IMR-90 (cell line): Measurements from ENCODE around the gene SYT2. TPM values are rescaled to one million over a fixed set of nuclear protein-coding genes. Genes with fewer than 3 reads are reported as not detected.

Experiments used
- ATAC-seq: fragments of 200-7000 bp; cut with Tn5 transposase; 2 replicates; pipeline ENCODE4 v1.9.1; 2020; ENCODE audit warnings: low read depth, mild to moderate bottlenecking, moderate library complexity
- BruUV-seq: library from RNA; stranded (reverse); fragments of 400-500 nt; replicated peaks from 2 replicates; lab custom pipeline; 2021; lab: Mats Ljungman, UMichigan
- CTCF ChIA-PET: fragments of 300-600 bp; formaldehyde crosslinking; extraction: SDS; loops from one replicate; lab custom pipeline; 2021; ENCODE audit warnings: antibody characterized with exemption; lab: Yijun Ruan, JAX
- POLR2A ChIA-PET: fragments of 300-600 bp; sonication (Branson Sonifier 250); formaldehyde crosslinking; loops from one replicate; lab custom pipeline; 2022; ENCODE audit warnings: antibody characterized with exemption; ENCODE audit not compliant: unreplicated experiment; lab: Charles Lee
- DNase-seq: peaks from one replicate; pipeline ENCODE4 v3.0.0; 2013
- H2AFZ ChIP-seq: replicated peaks from 2 replicates; pipeline ENCODE3; 2013; ENCODE audit warnings: low read length, mild to moderate bottlenecking; ENCODE audit not compliant: poor library complexity
- H2AK5ac ChIP-seq: 2 replicates; pipeline ENCODE4 v1.6.1; 2013; ENCODE audit warnings: low read depth, low read length, inconsistent platforms
- H2AK9ac ChIP-seq: replicated peaks from 2 replicates; pipeline ENCODE3; 2013; ENCODE audit warnings: mild to moderate bottlenecking, low read depth, low read length, moderate library complexity; ENCODE audit not compliant: poor library complexity
- H2BK120ac ChIP-seq: 2 replicates; pipeline ENCODE4 v1.6.1; 2013; ENCODE audit warnings: low read depth, low read length, inconsistent platforms
- H2BK15ac ChIP-seq: 3 replicates; pipeline ENCODE4 v1.6.1; 2013; ENCODE audit warnings: low read depth, low read length, inconsistent platforms
- H2BK20ac ChIP-seq: 2 replicates; pipeline ENCODE4 v1.6.1; 2013; ENCODE audit warnings: low read depth, mild to moderate bottlenecking, inconsistent platforms, low read length, moderate library complexity
- H2BK5ac ChIP-seq: 2 replicates; pipeline ENCODE4 v1.6.1; 2013; ENCODE audit warnings: mild to moderate bottlenecking, low read depth, low read length, inconsistent platforms; ENCODE audit not compliant: poor library complexity, severe bottlenecking
- H3K14ac ChIP-seq: replicated peaks from 2 replicates; pipeline ENCODE4 v1.6.1; 2013; ENCODE audit warnings: low read depth, low read length, inconsistent platforms
- H3K18ac ChIP-seq: 2 replicates; pipeline ENCODE4 v1.6.1; 2013; ENCODE audit warnings: low read depth, low read length, control low read depth
- H3K23ac ChIP-seq: 2 replicates; pipeline ENCODE4 v1.6.1; 2013; ENCODE audit warnings: low read depth, low read length, inconsistent platforms
- H3K27ac ChIP-seq: 2 replicates; pipeline ENCODE4 v1.5.1; 2013; ENCODE audit warnings: mild to moderate bottlenecking, control low read depth, low read length; ENCODE audit not compliant: insufficient read depth
- H3K27me3 ChIP-seq: 2 replicates; pipeline ENCODE4 v1.6.1; 2013; ENCODE audit warnings: low read length; ENCODE audit not compliant: control insufficient read depth, insufficient read depth
- H3K36me3 ChIP-seq: 2 replicates; pipeline ENCODE4 v1.6.1; 2013; ENCODE audit warnings: low read length, mixed read lengths; ENCODE audit not compliant: control insufficient read depth, insufficient read depth
- H3K4ac ChIP-seq: 2 replicates; pipeline ENCODE4 v1.6.1; 2013; ENCODE audit warnings: low read depth, low read length, inconsistent platforms
- H3K4me1 ChIP-seq: 2 replicates; pipeline ENCODE4 v1.6.1; 2013; ENCODE audit warnings: low read length, mixed read lengths; ENCODE audit not compliant: control insufficient read depth, insufficient read depth
- H3K4me2 ChIP-seq: 2 replicates; pipeline ENCODE4 v1.6.1; 2013; ENCODE audit warnings: low read depth, mild to moderate bottlenecking, control low read depth, low read length, moderate library complexity
- H3K4me3 ChIP-seq: 2 replicates; pipeline ENCODE4 v1.5.1; 2013; ENCODE audit warnings: low read depth, mild to moderate bottlenecking, control low read depth, low read length, moderate library complexity; ENCODE audit not compliant: insufficient read depth
- H3K56ac ChIP-seq: 2 replicates; pipeline ENCODE4 v1.6.1; 2013; ENCODE audit warnings: low read length, inconsistent platforms; ENCODE audit not compliant: insufficient read depth; ENCODE audit errors: extremely low read depth
- H3K79me1 ChIP-seq, 2 experiments: 2 replicates each; pipeline ENCODE4 v1.6.1; 2013; ENCODE audit warnings: low read length in 2 of 2, inconsistent platforms in 1 of 2, low read depth in 1 of 2
- H3K9ac ChIP-seq: 2 replicates; pipeline ENCODE4 v1.6.1; 2013; ENCODE audit warnings: low read depth, low read length, control low read depth
- H3K9me1 ChIP-seq: 2 replicates; pipeline ENCODE4 v1.6.1; 2013; ENCODE audit warnings: low read length, inconsistent platforms; ENCODE audit not compliant: insufficient read depth
- H3K9me3 ChIP-seq: 2 replicates; pipeline ENCODE4 v1.6.1; 2013; ENCODE audit warnings: low read length; ENCODE audit not compliant: control insufficient read depth, insufficient read depth
- H4K20me1 ChIP-seq: 2 replicates; pipeline ENCODE4 v1.6.1; 2013; ENCODE audit warnings: low read length, inconsistent platforms; ENCODE audit not compliant: insufficient read depth
- H4K5ac ChIP-seq: 2 replicates; pipeline ENCODE4 v1.6.1; 2013; ENCODE audit warnings: mild to moderate bottlenecking, low read depth, low read length, control low read depth
- H4K8ac ChIP-seq, 2 experiments: 2 replicates each; pipeline ENCODE4 v1.6.1; 2013; ENCODE audit warnings: low read depth in 2 of 2, low read length in 2 of 2, control low read depth in 1 of 2, inconsistent platforms in 1 of 2
- H4K91ac ChIP-seq: 2 replicates; pipeline ENCODE4 v1.6.1; 2013; ENCODE audit warnings: low read depth, low read length, inconsistent platforms; ENCODE audit not compliant: insufficient read depth
- BHLHE40 ChIP-seq: fragments of 150-350 bp; IDR thresholded peaks from 2 replicates; pipeline ENCODE4 v1.6.1; 2016; ENCODE audit warnings: mild to moderate bottlenecking, low read depth, low read length
- CEBPB ChIP-seq: IDR thresholded peaks from 2 replicates; pipeline ENCODE4 v1.6.1; 2012; ENCODE audit warnings: low read depth, low read length, improper control_type of control experiment
- CTCF ChIP-seq: conservative IDR thresholded peaks from 2 replicates; pipeline ENCODE4 v1.5.1; 2012; ENCODE audit warnings: mild to moderate bottlenecking, low read depth, low read length, improper control_type of control experiment
- FOS ChIP-seq: fragments of 150-350 bp; IDR thresholded peaks from 2 replicates; pipeline ENCODE4 v1.6.1; 2016; ENCODE audit warnings: low read depth, low read length
- MAZ ChIP-seq: IDR thresholded peaks from 2 replicates; pipeline ENCODE4 v1.6.1; 2012; ENCODE audit warnings: low read depth, mild to moderate bottlenecking, low read length, improper control_type of control experiment, moderate library complexity, borderline replicate concordance
- NFE2L2 ChIP-seq: fragments of 150-350 bp; IDR thresholded peaks from 2 replicates; pipeline ENCODE4 v1.6.1; 2016; ENCODE audit warnings: low read depth, mild to moderate bottlenecking, low read length
- RAD21 ChIP-seq: IDR thresholded peaks from 2 replicates; pipeline ENCODE4 v1.6.1; 2012; ENCODE audit warnings: low read length, improper control_type of control experiment
- RCOR1 ChIP-seq: IDR thresholded peaks from 2 replicates; pipeline ENCODE4 v1.6.1; 2012; ENCODE audit warnings: mild to moderate bottlenecking, low read length, improper control_type of control experiment; ENCODE audit not compliant: insufficient replicate concordance
- RFX5 ChIP-seq: IDR thresholded peaks from 2 replicates; pipeline ENCODE4 v1.8.0; 2012; ENCODE audit warnings: low read depth, mild to moderate bottlenecking, low read length, moderate library complexity
- SMC3 ChIP-seq: fragments of 150-350 bp; IDR thresholded peaks from 2 replicates; pipeline ENCODE4 v1.6.1; 2016; ENCODE audit warnings: low read depth, mild to moderate bottlenecking, antibody characterized with exemption, low read length, moderate library complexity
- WGBS, 2 experiments: methylation state at CpG; one replicate each; pipeline versions ENCODE4 v1.1.5 to v1.1.7; 2013; ENCODE audit warnings: missing lambda C conversion rate in 2 of 2; ENCODE audit not compliant: insufficient read length in 1 of 2; ENCODE audit errors: extremely low coverage in 2 of 2; 5-methylcytosine and 5-hydroxymethylcytosine counted together
- dilution Hi-C: fragments of 300-500 bp; cut with HindIII; formaldehyde crosslinking; loops from one replicate; pipeline ENCODE4 v1.14.3; 2018; ENCODE audit warnings: low sequenced_read_pairs; ENCODE audit not compliant: unreplicated experiment
- in situ Hi-C: fragments of 300-500 bp; cut with MboI; formaldehyde crosslinking; loops from 3 replicates; pipeline ENCODE4 v1.14.3; 2019; ENCODE audit warnings: low sequenced_read_pairs, inconsistent platforms, mixed read lengths
- intact Hi-C: fragments of 100-400 bp; cut with micrococcal nuclease; formaldehyde crosslinking; loops from 2 replicates; pipeline ENCODE4 v1.10.0; 2022
- polyA plus RNA-seq, 3 experiments: library from polyadenylated mRNA; depleted of rRNA; stranded (reverse); fragments of >200 nt; gene quantifications; 2 replicates each; pipeline ENCODE4 v1.2.3, GENCODE V29; 2012; ENCODE audit warnings: low replicate concordance in 1 of 3
- total RNA-seq: library from RNA; depleted of rRNA; stranded (reverse); fragments of >200 nt; gene quantifications from 2 replicates; pipeline ENCODE4 v1.2.3, GENCODE V29; 2012
- TF ChIP-seq, protein P1 (sequence below): fragments of 150-350 bp; IDR thresholded peaks from 2 replicates; pipeline ENCODE4 v1.6.1; 2017; ENCODE audit warnings: mild to moderate bottlenecking, antibody characterized with exemption, low read length, low read depth
- TF ChIP-seq, protein P2 (sequence below): fragments of 150-350 bp; IDR thresholded peaks from 2 replicates; pipeline ENCODE4 v1.6.1; 2016; ENCODE audit warnings: low read depth, mild to moderate bottlenecking, low read length, moderate library complexity, borderline replicate concordance

SYT2 gene
- total and polyA plus RNA-seq, 2 of the 4 experiments (the other 2 are of a cell fraction): under 0.01 TPM

DNA sequence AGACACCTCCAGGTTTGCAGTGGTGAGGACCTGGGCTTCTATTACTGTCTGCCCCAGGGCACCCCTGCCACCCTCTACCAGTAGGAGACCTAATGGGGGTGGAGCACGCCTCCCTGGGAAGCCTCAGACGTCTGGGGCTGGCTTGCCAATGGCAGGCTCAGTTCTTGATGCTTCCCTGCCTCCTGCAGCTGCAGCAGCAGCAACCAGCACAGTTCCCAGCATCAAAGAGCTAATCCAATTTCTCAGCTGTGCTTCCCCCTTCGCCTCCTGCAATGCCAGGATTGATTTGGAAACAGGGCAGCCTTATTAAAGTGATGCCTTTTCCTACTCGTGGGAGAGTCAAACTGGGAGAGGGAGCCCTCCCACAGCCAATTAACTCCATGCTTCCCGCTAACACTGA, 8.2 kb downstream of the SYT2 start:
- WGBS, 2 experiments: no CpG with 5 or more reads among the region's 5 CpGs
- H3K27ac ChIP-seq: no peak overlapping the region
- CTCF ChIA-PET: no interaction called here
- intact Hi-C loops (no loop called here), dilution Hi-C loops (no loop called here), in situ Hi-C loops (no loop called here)
- TF ChIP-seq RAD21 (no peak), MAZ (no peak), NFE2L2 (no peak), RCOR1 (no peak), BHLHE40 (no peak), RFX5 (no peak), CTCF (no peak), FOS (no peak), SMC3 (no peak), CEBPB (no peak)
- TF ChIP-seq, protein P1, sequence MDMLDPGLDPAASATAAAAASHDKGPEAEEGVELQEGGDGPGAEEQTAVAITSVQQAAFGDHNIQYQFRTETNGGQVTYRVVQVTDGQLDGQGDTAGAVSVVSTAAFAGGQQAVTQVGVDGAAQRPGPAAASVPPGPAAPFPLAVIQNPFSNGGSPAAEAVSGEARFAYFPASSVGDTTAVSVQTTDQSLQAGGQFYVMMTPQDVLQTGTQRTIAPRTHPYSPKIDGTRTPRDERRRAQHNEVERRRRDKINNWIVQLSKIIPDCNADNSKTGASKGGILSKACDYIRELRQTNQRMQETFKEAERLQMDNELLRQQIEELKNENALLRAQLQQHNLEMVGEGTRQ: no peak
- TF ChIP-seq, protein P2, sequence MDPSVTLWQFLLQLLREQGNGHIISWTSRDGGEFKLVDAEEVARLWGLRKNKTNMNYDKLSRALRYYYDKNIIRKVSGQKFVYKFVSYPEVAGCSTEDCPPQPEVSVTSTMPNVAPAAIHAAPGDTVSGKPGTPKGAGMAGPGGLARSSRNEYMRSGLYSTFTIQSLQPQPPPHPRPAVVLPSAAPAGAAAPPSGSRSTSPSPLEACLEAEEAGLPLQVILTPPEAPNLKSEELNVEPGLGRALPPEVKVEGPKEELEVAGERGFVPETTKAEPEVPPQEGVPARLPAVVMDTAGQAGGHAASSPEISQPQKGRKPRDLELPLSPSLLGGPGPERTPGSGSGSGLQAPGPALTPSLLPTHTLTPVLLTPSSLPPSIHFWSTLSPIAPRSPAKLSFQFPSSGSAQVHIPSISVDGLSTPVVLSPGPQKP: no peak
- H3K27me3 ChIP-seq: peaks cover 85% of the 10 kb centered on the region
- H2AK5ac ChIP-seq: no peak overlapping the region
- H2BK120ac ChIP-seq: no peak overlapping the region
- no peak overlapping the region for H3K14ac ChIP-seq
- H3K36me3 ChIP-seq: no peaks in the 10 kb centered on the region
- H3K4me1 ChIP-seq: no peaks in the 10 kb centered on the region
- H4K91ac ChIP-seq: no peak overlapping the region
- no peak overlapping the region for H4K8ac ChIP-seq
- no peak for DNase-seq
- H3K4me3 ChIP-seq: no peak overlapping the region
- no peak overlapping the region for H3K4me2 ChIP-seq
- POLR2A ChIA-PET: no interaction called here
- H3K23ac ChIP-seq: no peak overlapping the region
- ATAC-seq: no peak
- no peaks in the 10 kb centered on the region for H3K79me1 ChIP-seq
- H2AFZ ChIP-seq: no peak overlapping the region
- no peak overlapping the region for H2BK15ac ChIP-seq
- H3K56ac ChIP-seq: no peak overlapping the region
- H2AK9ac ChIP-seq: no peak overlapping the region
- no TSS peak for BruUV-seq
- no peaks in the 10 kb centered on the region for H3K9me3 ChIP-seq
- H2BK20ac ChIP-seq: no peak overlapping the region
- H3K18ac ChIP-seq: no peak overlapping the region
- no peak overlapping the region for H2BK5ac ChIP-seq
- no peak overlapping the region for H3K9ac ChIP-seq
- H3K9me1 ChIP-seq: no peaks in the 10 kb centered on the region
- H4K20me1 ChIP-seq: peaks cover 3% of the 10 kb centered on the region; the same call in 1 of the 2 replicates
- H4K5ac ChIP-seq: no peak overlapping the region
- H3K4ac ChIP-seq: no peak overlapping the region
